Right atrium auricular region (tissue), 2 donors: ENCODE results near the gene CSKMT. TPM values are rescaled to one million over a fixed set of nuclear protein-coding genes. Genes with fewer than 3 reads are reported as not detected.

Experiments
- DNase-seq: peaks from one replicate; pipeline ENCODE4 v3.0.0-alpha.2; 2019; ENCODE audit warnings: low spot score
- H3K27ac ChIP-seq, 2 donors: fragments of 200-600 bp; sonication (generic); 1 replicate in 1 of 2; 2 replicates in 1 of 2; pipeline ENCODE4 v1.5.1; 2016 to 2019
- H3K27me3 ChIP-seq, 2 donors: fragments of 200-600 bp; sonication (generic); one replicate each; pipeline versions ENCODE4 v1.5.1 to v1.6.0; 2017 to 2019
- H3K36me3 ChIP-seq: fragments of 200-600 bp; sonication (generic); one replicate; pipeline ENCODE4 v1.5.1; 2016
- H3K4me1 ChIP-seq, 2 donors: fragments of 200-600 bp; sonication (generic); one replicate each; pipeline versions ENCODE4 v1.5.1 to v1.6.0; 2017 to 2019
- H3K4me3 ChIP-seq, 2 donors: fragments of 200-600 bp; sonication (generic); 1 replicate in 1 of 2; 2 replicates in 1 of 2; pipeline ENCODE4 v1.5.1; 2017 to 2019; ENCODE audit warnings: mild to moderate bottlenecking in 1 of 2, moderate library complexity in 1 of 2
- H3K9me3 ChIP-seq, 2 donors: fragments of 200-600 bp; sonication (generic); one replicate each; pipeline ENCODE4 v1.5.1; 2019
- CTCF ChIP-seq, 2 donors: fragments of 200-600 bp; sonication (generic); IDR thresholded peaks; one replicate each; pipeline ENCODE4 v1.5.1; 2019; ENCODE audit warnings: antibody characterized with exemption in 2 of 2
- total RNA-seq, 2 donors: library from RNA; depleted of rRNA; stranded (reverse); fragments of >200 nt; gene quantifications; one replicate each; pipeline ENCODE4 v1.1.0, GENCODE V29; 2016

CSKMT gene
- total RNA-seq, 2 donors from 2014 or later, result 0.41 to 3.7 TPM

- Histone ChIP-seq H3K27ac (peak overlapping the region; percentile 79 to 89), H3K36me3 (peaks cover 19% of the 10 kb centered on the region), H3K27me3 (no peaks in the 10 kb centered on the region), H3K9me3 (no peaks in the 10 kb centered on the region), H3K4me1 (peaks cover 0 to 39% of the 10 kb centered on the region in 2 donors), H3K4me3 (peak overlapping the region; percentile 54 to 93)
- DNase-seq, result peak; percentile 72
- no peak for TF ChIP-seq CTCF (IDR thresholded peaks at IDR 0.05)
These were observed 617 bp downstream of the CSKMT start for GRCh38 chr11:62665599-62666258.

GRCh38 chr11:62666259-62666926 is 1.3 kb downstream of the CSKMT start:
- no peak for DNase-seq
- H3K27ac ChIP-seq, result peak overlapping the region in 1 of 2 donors; percentile 89
- H3K36me3 ChIP-seq, result peaks cover 19% of the 10 kb centered on the region
- peak overlapping the region; percentile 54 to 93 for H3K4me3 ChIP-seq
- no peak for TF ChIP-seq CTCF (IDR thresholded peaks at IDR 0.05)
- H3K9me3 ChIP-seq, result no peaks in the 10 kb centered on the region
- no peaks in the 10 kb centered on the region for H3K27me3 ChIP-seq
- H3K4me1 ChIP-seq, result peaks cover 0 to 44% of the 10 kb centered on the region in 2 donors

GRCh38 chr11:62667460-62667859 is 2.3 kb downstream of the CSKMT start:
- Histone ChIP-seq H3K27me3 (no peaks in the 10 kb centered on the region), H3K4me1 (peaks cover 0 to 49% of the 10 kb centered on the region in 2 donors), H3K36me3 (peaks cover 17% of the 10 kb centered on the region), H3K27ac (no peak overlapping the region), H3K9me3 (no peaks in the 10 kb centered on the region), H3K4me3 (no peak overlapping the region)
- DNase-seq, result no peak
- no peak for TF ChIP-seq CTCF (IDR thresholded peaks at IDR 0.05)

GRCh38 chr11:62669420-62670161 is 4.5 kb downstream of the CSKMT start:
- Histone ChIP-seq H3K27me3 (no peaks in the 10 kb centered on the region), H3K4me3 (no peak overlapping the region), H3K9me3 (no peaks in the 10 kb centered on the region), H3K4me1 (peaks cover 0 to 46% of the 10 kb centered on the region in 2 donors), H3K27ac (no peak overlapping the region), H3K36me3 (peaks cover 12% of the 10 kb centered on the region)
- DNase-seq, result no peak
- no peak for TF ChIP-seq CTCF (IDR thresholded peaks at IDR 0.05)

- DNase-seq, result no peak
- peak overlapping the region; percentile 74 to 83 for H3K27ac ChIP-seq
- H3K36me3 ChIP-seq, result peaks cover 16% of the 10 kb centered on the region
- peaks cover 0 to 39% of the 10 kb centered on the region in 2 donors for H3K4me1 ChIP-seq
- no peaks in the 10 kb centered on the region for H3K9me3 ChIP-seq
- H3K27me3 ChIP-seq, result no peaks in the 10 kb centered on the region
- TF ChIP-seq CTCF (IDR thresholded peaks at IDR 0.05), result no peak
- peak overlapping the region; percentile 63 to 79 for H3K4me3 ChIP-seq
These were observed 6.1 kb downstream of the CSKMT start for GRCh38 chr11:62671236-62671607.
